ENCODE measurements around the gene HECTD3. TPM values are rescaled to one million over a fixed set of nuclear protein-coding genes. Genes with fewer than 3 reads are reported as not detected.

Gene HECTD3
- total and polyA plus RNA-seq, 5 donors from 2014 or later = 24.2 to 58.4 (median 29.7) TPM

- Mint-ChIP-seq H3K27me3 (no peaks in the 10 kb centered on the region), H3K36me3 (peaks cover 20% of the 10 kb centered on the region), H3K4me1 (peaks cover 6 to 60% (median 37%) of the 10 kb centered on the region in 4 donors), H3K27ac (peak overlapping the region; percentile 32 to 98 (median 96)), H3K4me3 (peak overlapping the region; percentile 90 to 97 (median 92)), H3K9me3 (no peaks in the 10 kb centered on the region)
- H3K9me3 ChIP-seq (ENCODE audit: control insufficient read depth in 2 of 2, low read length in 2 of 2) = no peaks in the 10 kb centered on the region
- H3K27me3 ChIP-seq (ENCODE audit: control insufficient read depth, insufficient read depth, low read length) = no peaks in the 10 kb centered on the region
- no peak for ATAC-seq (ENCODE audit: low read depth in 2 of 2)
- peak overlapping the region; percentile 78 for H3K27ac ChIP-seq (ENCODE audit: insufficient read depth, low read length, poor library complexity, severe bottlenecking)
- H3K4me1 ChIP-seq (ENCODE audit: control insufficient read depth, insufficient read depth, low read length, poor library complexity, severe bottlenecking) = peaks cover 47% of the 10 kb centered on the region
- DNase-seq = peak in 1 of 3 donors; percentile 33
- H3K36me3 ChIP-seq (ENCODE audit: control insufficient read depth, insufficient read depth, low read length) = peaks cover 19% of the 10 kb centered on the region
- H3K4me3 ChIP-seq (ENCODE audit: low read depth, low read length) = peak overlapping the region; percentile 93
Measured at GRCh38 chr1:45012639-45013278, 1.6 kb upstream of the HECTD3 start.

- no peaks in the 10 kb centered on the region for H3K27me3 Mint-ChIP-seq
- no peaks in the 10 kb centered on the region for H3K9me3 Mint-ChIP-seq
- DNase-seq (peak; percentile 82 to 97 (median 90)), ATAC-seq (ENCODE audit: low read depth in 2 of 2) (peak; percentile 87 to 88)
- H3K36me3 Mint-ChIP-seq = peaks cover 23% of the 10 kb centered on the region
- peaks cover 6 to 60% (median 37%) of the 10 kb centered on the region in 4 donors for H3K4me1 Mint-ChIP-seq
- H3K4me3 Mint-ChIP-seq = peak within 1 kb of the TSS; percentile 90 to 97 (median 92)
- Histone ChIP-seq H3K27ac (ENCODE audit: insufficient read depth, low read length, poor library complexity, severe bottlenecking) (peak within 1 kb of the TSS; percentile 78), H3K4me3 (ENCODE audit: low read depth, low read length) (peak within 1 kb of the TSS; percentile 93), H3K27me3 (ENCODE audit: control insufficient read depth, insufficient read depth, low read length) (no peaks in the 10 kb centered on the region), H3K9me3 (ENCODE audit: control insufficient read depth in 2 of 2, low read length in 2 of 2) (no peaks in the 10 kb centered on the region), H3K4me1 (ENCODE audit: control insufficient read depth, insufficient read depth, low read length, poor library complexity, severe bottlenecking) (peaks cover 47% of the 10 kb centered on the region), H3K36me3 (ENCODE audit: control insufficient read depth, insufficient read depth, low read length) (peaks cover 26% of the 10 kb centered on the region)
- H3K27ac Mint-ChIP-seq = peak within 1 kb of the TSS; percentile 96 to 98 (median 97)
Measured at GRCh38 chr1:45011837-45012638, 914 bp upstream of the HECTD3 start, which contains the start of gene UROD. Gene UROD, plus strand, starts transcription at chr1:45012254. Its CDS starts 12 bp downstream, at chr1:45012266.

DNA sequence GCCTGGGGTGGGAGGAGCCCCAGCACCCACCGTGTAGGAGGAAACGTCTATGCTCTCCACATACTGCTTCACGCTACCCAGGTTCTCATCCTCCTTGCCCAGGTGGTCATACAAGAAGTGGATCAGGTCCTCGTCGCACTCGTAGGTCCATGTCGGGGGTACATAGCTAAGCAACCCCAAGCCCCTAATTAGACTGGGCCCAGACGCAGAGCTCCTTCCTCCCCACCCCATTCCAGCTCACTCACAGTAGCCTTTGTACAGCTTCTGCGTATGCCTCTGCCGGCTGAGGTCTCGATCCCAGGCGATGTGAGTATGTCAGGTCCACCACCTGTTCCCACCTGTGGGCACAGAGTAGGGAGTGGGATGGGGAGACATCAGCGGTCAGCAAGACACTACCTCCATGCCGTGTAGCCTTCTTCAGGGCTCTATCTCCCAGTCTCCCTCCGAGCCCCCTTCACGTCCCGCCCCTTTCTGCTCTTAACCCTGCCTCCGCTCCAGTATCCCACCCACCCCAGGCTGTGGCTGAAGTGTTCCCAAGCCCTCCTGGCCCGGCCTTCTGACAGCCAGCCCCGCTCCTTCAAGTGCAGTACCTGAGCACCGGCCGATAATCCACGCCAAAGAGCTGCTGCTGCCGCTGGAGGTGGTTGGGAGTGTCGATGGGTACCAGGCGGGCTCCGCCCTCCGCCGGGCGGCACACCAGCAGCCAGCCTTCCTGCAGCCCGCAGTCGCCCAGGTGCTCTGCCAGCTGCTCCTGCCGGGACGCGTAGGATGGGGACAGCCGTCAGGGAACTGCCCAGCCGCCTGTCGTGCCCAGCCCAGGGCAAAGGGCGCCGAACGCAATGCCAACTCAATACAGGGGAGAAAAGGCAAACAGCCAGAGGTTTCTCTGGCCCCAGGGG lies 919 bp downstream of the HECTD3 start:
- Mint-ChIP-seq H3K27me3 (no peaks in the 10 kb centered on the region), H3K9me3 (no peaks in the 10 kb centered on the region), H3K4me3 (peak overlapping the region; percentile 81 to 97 (median 86)), H3K36me3 (peaks cover 25% of the 10 kb centered on the region), H3K27ac (peak overlapping the region in 2 of 3 donors; percentile 67 to 74), H3K4me1 (peaks cover 8 to 60% (median 37%) of the 10 kb centered on the region in 4 donors)
- Histone ChIP-seq H3K27me3 (ENCODE audit: control insufficient read depth, insufficient read depth, low read length) (no peaks in the 10 kb centered on the region), H3K9me3 (ENCODE audit: control insufficient read depth in 2 of 2, low read length in 2 of 2) (no peaks in the 10 kb centered on the region), H3K4me1 (ENCODE audit: control insufficient read depth, insufficient read depth, low read length, poor library complexity, severe bottlenecking) (peaks cover 47% of the 10 kb centered on the region), H3K36me3 (ENCODE audit: control insufficient read depth, insufficient read depth, low read length) (peaks cover 42% of the 10 kb centered on the region), H3K27ac (ENCODE audit: insufficient read depth, low read length, poor library complexity, severe bottlenecking) (peak overlapping the region; percentile 78), H3K4me3 (ENCODE audit: low read depth, low read length) (peak overlapping the region; percentile 72)
- DNase-seq (peak in 2 of 3 donors; percentile 22 to 58), ATAC-seq (ENCODE audit: low read depth in 2 of 2) (no peak)

DNA sequence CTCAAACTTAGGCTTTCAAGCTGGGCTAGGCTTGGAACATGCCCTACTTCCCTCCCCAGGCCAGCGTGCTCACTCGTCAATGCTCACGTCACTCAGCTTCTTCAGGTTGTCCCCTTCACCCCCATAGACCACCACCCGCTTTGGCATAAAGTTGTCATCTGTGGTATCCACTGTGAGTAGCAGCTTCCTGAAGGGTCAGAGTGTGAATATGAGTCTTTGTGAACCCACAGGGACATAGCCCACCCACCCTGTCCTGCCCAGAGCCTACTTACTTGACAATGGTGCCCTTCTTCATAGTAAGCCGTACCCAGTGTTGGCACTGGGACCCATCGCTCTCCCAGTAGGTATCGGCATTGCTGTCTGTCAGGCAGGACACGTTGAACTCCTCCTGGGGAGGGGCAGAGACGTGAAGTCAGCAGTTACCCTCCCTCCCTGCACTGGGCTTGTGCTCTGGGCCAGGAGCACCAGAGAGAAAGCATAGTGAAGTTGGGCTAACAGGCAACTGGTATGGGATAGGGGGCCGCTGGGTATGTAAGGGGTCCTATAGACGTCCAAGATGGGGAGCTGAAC lies 1.7 kb downstream of the HECTD3 start:
- Histone ChIP-seq H3K9me3 (ENCODE audit: control insufficient read depth in 2 of 2, low read length in 2 of 2) (no peaks in the 10 kb centered on the region), H3K4me3 (ENCODE audit: low read depth, low read length) (peak overlapping the region; percentile 72), H3K27ac (ENCODE audit: insufficient read depth, low read length, poor library complexity, severe bottlenecking) (peak overlapping the region; percentile 9), H3K36me3 (ENCODE audit: control insufficient read depth, insufficient read depth, low read length) (peaks cover 50% of the 10 kb centered on the region), H3K27me3 (ENCODE audit: control insufficient read depth, insufficient read depth, low read length) (no peaks in the 10 kb centered on the region), H3K4me1 (ENCODE audit: control insufficient read depth, insufficient read depth, low read length, poor library complexity, severe bottlenecking) (peaks cover 42% of the 10 kb centered on the region)
- Mint-ChIP-seq H3K36me3 (peaks cover 28% of the 10 kb centered on the region), H3K27ac (peak overlapping the region in 2 of 3 donors; percentile 67 to 74), H3K9me3 (no peaks in the 10 kb centered on the region), H3K4me1 (peaks cover 9 to 56% (median 33%) of the 10 kb centered on the region in 4 donors), H3K27me3 (no peaks in the 10 kb centered on the region), H3K4me3 (peak overlapping the region; percentile 81 to 97 (median 86))
- DNase-seq (no peak), ATAC-seq (ENCODE audit: low read depth in 2 of 2) (no peak)

GRCh38 chr1:45008516-45008915 lies 2.6 kb downstream of the HECTD3 start:
- peaks cover 42% of the 10 kb centered on the region for H3K4me1 ChIP-seq (ENCODE audit: control insufficient read depth, insufficient read depth, low read length, poor library complexity, severe bottlenecking)
- H3K36me3 ChIP-seq (ENCODE audit: control insufficient read depth, insufficient read depth, low read length) = peaks cover 59% of the 10 kb centered on the region
- Mint-ChIP-seq H3K36me3 (peaks cover 26% of the 10 kb centered on the region), H3K4me3 (peak overlapping the region; percentile 41 to 86 (median 80)), H3K27ac (peak overlapping the region in 2 of 3 donors; percentile 46 to 56), H3K4me1 (peaks cover 7 to 47% (median 30%) of the 10 kb centered on the region in 4 donors), H3K9me3 (no peaks in the 10 kb centered on the region), H3K27me3 (no peaks in the 10 kb centered on the region)
- ATAC-seq (ENCODE audit: low read depth in 2 of 2) (no peak), DNase-seq (no peak)
- no peaks in the 10 kb centered on the region for H3K27me3 ChIP-seq (ENCODE audit: control insufficient read depth, insufficient read depth, low read length)
- H3K27ac ChIP-seq (ENCODE audit: insufficient read depth, low read length, poor library complexity, severe bottlenecking) = no peak overlapping the region
- no peaks in the 10 kb centered on the region for H3K9me3 ChIP-seq (ENCODE audit: control insufficient read depth in 2 of 2, low read length in 2 of 2)
- H3K4me3 ChIP-seq (ENCODE audit: low read depth, low read length) = no peak overlapping the region

DNA sequence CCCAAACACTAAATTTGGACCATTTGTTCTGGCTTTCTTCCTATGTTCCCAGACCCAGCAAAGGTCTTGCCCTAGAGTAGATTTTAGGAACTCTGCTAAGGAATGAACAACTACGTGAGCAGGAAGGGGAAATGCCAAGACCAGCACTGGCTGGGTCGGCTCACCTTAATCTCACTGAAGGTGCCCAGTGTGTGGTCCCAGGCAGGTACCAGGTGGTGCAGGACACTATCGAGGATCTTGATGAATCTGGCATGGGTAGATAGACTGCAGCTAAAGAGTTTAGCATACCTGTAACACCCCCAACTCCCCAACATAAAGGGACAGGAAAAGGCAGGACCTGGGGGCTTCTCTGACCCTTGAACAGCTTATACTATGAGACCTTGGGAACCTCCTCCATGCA lies 3.0 kb downstream of the HECTD3 start:
- no peak for ATAC-seq (ENCODE audit: low read depth in 2 of 2)
- H3K4me3 Mint-ChIP-seq = peak overlapping the region in 3 of 4 donors; percentile 78 to 86 (median 81)
- peaks cover 63% of the 10 kb centered on the region for H3K36me3 ChIP-seq (ENCODE audit: control insufficient read depth, insufficient read depth, low read length)
- no peaks in the 10 kb centered on the region for H3K27me3 Mint-ChIP-seq
- H3K4me1 Mint-ChIP-seq = peaks cover 7 to 45% (median 30%) of the 10 kb centered on the region in 4 donors
- peak overlapping the region in 2 of 3 donors; percentile 56 to 57 for H3K27ac Mint-ChIP-seq
- DNase-seq = no peak
- peaks cover 26% of the 10 kb centered on the region for H3K36me3 Mint-ChIP-seq
- peaks cover 39% of the 10 kb centered on the region for H3K4me1 ChIP-seq (ENCODE audit: control insufficient read depth, insufficient read depth, low read length, poor library complexity, severe bottlenecking)
- no peaks in the 10 kb centered on the region for H3K27me3 ChIP-seq (ENCODE audit: control insufficient read depth, insufficient read depth, low read length)
- H3K9me3 Mint-ChIP-seq = no peaks in the 10 kb centered on the region
- no peak overlapping the region for H3K4me3 ChIP-seq (ENCODE audit: low read depth, low read length)
- H3K27ac ChIP-seq (ENCODE audit: insufficient read depth, low read length, poor library complexity, severe bottlenecking) = no peak overlapping the region
- no peaks in the 10 kb centered on the region for H3K9me3 ChIP-seq (ENCODE audit: control insufficient read depth in 2 of 2, low read length in 2 of 2)

GRCh38 chr1:45007311-45007710 lies 3.8 kb downstream of the HECTD3 start:
- H3K9me3 Mint-ChIP-seq = no peaks in the 10 kb centered on the region
- Histone ChIP-seq H3K4me3 (ENCODE audit: low read depth, low read length) (no peak overlapping the region), H3K27ac (ENCODE audit: insufficient read depth, low read length, poor library complexity, severe bottlenecking) (no peak overlapping the region), H3K27me3 (ENCODE audit: control insufficient read depth, insufficient read depth, low read length) (no peaks in the 10 kb centered on the region), H3K4me1 (ENCODE audit: control insufficient read depth, insufficient read depth, low read length, poor library complexity, severe bottlenecking) (peaks cover 31% of the 10 kb centered on the region), H3K36me3 (ENCODE audit: control insufficient read depth, insufficient read depth, low read length) (peaks cover 71% of the 10 kb centered on the region), H3K9me3 (ENCODE audit: control insufficient read depth in 2 of 2, low read length in 2 of 2) (no peaks in the 10 kb centered on the region)
- peak overlapping the region; percentile 32 to 57 (median 56) for H3K27ac Mint-ChIP-seq
- peaks cover 33% of the 10 kb centered on the region for H3K36me3 Mint-ChIP-seq
- DNase-seq (no peak), ATAC-seq (ENCODE audit: low read depth in 2 of 2) (no peak)
- H3K27me3 Mint-ChIP-seq = no peaks in the 10 kb centered on the region
- H3K4me1 Mint-ChIP-seq = peaks cover 7 to 41% (median 27%) of the 10 kb centered on the region in 4 donors
- H3K4me3 Mint-ChIP-seq = peak overlapping the region in 2 of 4 donors; percentile 41 to 57
